ENCODE data around the gene PRDX6.

DNA sequence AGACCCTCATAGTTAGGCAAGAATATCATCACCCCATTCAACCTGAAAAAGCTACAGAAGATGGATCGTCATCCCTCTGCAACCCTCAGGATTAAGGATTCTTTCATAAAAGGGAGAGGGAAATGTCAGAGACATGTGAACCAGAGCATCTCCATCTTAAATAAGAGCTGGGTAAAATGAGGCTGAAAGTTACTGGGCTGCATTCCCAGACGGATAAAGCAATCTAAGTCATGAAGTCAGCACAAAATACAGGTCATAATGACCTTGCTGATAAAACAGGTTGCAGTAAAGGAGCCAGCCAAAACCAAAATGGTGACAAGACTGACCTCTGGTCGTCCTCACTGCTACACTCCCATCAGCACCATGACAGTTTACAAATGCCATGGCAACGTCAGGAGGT lies 22.6 kb downstream of the PRDX6 start:
- TF ChIP-seq, protein P1, sequence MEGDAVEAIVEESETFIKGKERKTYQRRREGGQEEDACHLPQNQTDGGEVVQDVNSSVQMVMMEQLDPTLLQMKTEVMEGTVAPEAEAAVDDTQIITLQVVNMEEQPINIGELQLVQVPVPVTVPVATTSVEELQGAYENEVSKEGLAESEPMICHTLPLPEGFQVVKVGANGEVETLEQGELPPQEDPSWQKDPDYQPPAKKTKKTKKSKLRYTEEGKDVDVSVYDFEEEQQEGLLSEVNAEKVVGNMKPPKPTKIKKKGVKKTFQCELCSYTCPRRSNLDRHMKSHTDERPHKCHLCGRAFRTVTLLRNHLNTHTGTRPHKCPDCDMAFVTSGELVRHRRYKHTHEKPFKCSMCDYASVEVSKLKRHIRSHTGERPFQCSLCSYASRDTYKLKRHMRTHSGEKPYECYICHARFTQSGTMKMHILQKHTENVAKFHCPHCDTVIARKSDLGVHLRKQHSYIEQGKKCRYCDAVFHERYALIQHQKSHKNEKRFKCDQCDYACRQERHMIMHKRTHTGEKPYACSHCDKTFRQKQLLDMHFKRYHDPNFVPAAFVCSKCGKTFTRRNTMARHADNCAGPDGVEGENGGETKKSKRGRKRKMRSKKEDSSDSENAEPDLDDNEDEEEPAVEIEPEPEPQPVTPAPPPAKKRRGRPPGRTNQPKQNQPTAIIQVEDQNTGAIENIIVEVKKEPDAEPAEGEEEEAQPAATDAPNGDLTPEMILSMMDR (IDR thresholded peaks at IDR 0.05) = no peak
- TF ChIP-seq POLR2A (IDR thresholded peaks at IDR 0.05; ENCODE audit: low read length) (no peak), JUN (IDR thresholded peaks at IDR 0.05) (no peak), NR3C1 (IDR thresholded peaks at IDR 0.05) (no peak), POLR2AphosphoS2 (conservative IDR thresholded peaks at IDR 0.05; ENCODE audit: low read length) (no peak)
- TF ChIP-seq, protein P2, sequence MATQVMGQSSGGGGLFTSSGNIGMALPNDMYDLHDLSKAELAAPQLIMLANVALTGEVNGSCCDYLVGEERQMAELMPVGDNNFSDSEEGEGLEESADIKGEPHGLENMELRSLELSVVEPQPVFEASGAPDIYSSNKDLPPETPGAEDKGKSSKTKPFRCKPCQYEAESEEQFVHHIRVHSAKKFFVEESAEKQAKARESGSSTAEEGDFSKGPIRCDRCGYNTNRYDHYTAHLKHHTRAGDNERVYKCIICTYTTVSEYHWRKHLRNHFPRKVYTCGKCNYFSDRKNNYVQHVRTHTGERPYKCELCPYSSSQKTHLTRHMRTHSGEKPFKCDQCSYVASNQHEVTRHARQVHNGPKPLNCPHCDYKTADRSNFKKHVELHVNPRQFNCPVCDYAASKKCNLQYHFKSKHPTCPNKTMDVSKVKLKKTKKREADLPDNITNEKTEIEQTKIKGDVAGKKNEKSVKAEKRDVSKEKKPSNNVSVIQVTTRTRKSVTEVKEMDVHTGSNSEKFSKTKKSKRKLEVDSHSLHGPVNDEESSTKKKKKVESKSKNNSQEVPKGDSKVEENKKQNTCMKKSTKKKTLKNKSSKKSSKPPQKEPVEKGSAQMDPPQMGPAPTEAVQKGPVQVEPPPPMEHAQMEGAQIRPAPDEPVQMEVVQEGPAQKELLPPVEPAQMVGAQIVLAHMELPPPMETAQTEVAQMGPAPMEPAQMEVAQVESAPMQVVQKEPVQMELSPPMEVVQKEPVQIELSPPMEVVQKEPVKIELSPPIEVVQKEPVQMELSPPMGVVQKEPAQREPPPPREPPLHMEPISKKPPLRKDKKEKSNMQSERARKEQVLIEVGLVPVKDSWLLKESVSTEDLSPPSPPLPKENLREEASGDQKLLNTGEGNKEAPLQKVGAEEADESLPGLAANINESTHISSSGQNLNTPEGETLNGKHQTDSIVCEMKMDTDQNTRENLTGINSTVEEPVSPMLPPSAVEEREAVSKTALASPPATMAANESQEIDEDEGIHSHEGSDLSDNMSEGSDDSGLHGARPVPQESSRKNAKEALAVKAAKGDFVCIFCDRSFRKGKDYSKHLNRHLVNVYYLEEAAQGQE (IDR thresholded peaks at IDR 0.05) = no peak
